HG03432 (cell line): ENCODE data around the gene AGAP1.

Experiments
- ATAC-seq: cut with Tn5 transposase; IDR thresholded peaks from one replicate; pipeline ENCODE4 v1.9.1; 2021; ENCODE audit warnings: mild to moderate bottlenecking, moderate library complexity; ENCODE audit not compliant: unreplicated experiment

The AGAP1 gene

DNA sequence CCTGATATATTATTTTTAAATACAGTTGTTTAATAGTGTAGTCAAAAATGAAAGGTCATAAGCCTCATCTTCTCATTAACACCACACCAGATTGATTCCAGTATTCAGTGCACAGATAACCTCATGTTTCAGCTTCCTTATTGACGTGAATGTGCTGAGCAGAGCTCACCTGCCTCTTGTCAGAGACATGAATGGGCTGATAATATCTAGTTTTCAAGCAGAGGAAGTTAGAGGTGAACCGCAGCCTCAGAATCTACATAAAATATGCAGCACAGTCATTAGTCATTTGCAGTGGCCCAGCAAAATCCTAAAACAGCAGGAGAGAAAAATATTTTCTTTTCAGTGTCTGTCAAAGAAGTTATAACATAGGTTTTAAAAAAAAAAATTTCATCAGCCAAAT, 458.1 kb downstream of the AGAP1 start:
- ATAC-seq, result no peak

DNA sequence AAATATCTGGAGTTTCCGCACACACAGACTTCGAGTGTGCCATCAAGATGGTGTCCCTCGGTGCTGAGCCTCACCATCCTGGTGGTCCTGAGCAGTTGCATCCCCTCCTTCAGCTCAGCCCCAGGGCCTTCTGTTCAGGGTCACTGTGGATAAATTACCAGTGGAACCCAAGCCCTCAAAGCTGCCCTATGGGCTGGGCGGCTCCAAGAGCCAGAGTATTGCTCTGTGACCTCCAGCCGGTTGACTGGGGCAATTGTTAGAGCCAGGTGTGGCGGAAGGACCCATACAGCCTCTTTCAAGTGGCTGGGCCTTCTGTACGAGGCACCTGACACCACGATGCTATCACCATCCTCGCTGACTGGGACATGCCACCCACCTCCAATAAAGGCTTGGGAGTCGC, 458.9 kb downstream of the AGAP1 start:
- no peak for ATAC-seq

DNA sequence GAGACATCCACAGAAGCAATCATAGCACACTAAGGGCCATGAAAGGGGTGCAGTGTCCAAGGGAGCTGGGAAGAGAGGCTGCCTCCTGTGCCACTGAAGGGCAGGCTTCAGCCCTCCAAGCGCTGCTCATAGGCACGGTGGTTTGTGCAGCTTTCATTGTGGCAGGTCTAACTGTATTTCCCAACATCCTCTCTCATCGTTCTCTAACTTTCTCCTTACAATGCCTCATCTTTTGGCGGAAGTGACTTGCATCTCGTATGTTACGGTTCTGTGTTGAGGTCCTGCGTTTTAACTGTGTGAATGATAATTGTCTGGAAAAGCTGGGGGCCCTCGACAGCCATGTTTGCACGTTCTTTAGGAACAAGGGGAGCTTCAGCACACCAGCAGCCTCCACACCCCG, 460.4 kb downstream of the AGAP1 start:
- ATAC-seq, result no peak

DNA sequence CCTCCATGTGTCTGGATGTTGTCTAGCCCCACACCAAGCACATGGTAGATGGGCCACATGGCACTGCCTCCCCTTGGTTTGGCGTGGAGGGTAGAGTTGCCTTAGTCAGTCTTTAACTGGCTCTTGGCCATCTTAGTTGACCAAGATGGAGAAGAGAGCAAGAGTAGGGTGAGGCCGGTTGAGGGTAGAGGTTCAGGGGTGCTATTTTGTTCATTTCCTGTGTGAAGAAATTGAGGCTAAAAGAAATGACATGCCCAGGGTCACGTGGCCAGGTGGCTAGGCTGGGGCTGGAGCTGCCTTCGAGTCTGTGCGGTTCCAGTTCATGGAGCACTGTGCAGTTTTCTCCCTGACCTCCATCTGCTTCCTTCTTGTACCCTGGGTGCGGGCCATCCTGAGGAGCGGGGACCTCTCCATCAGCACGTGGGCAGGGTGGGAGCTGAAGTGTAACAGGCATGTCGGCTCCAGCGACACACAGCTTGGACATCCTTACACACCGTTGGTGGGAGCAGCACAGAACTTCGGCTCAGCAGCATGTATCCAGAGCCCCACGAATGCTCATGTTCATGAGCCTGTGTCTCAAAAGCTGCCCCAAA, 461.1 kb downstream of the AGAP1 start:
- no peak for ATAC-seq

DNA sequence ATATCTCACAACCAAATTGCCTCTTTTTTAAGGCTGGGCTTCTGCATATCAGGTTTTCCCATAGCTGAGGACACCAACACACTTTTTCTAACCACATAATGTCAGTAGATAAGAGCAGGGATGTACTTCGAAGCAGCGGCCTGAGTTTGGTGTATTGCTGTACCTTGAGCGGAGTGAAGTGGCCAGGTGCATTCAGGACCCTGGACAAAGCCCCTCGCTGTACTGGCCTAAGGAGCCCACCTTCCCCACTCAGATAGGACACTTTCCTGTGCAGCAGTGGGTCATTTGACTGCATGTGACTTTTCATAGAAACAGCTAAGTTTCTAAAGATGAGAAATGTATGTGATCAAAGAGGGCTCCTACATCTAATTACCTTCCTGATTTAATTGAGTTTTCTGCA, 461.8 kb downstream of the AGAP1 start:
- no peak for ATAC-seq

DNA sequence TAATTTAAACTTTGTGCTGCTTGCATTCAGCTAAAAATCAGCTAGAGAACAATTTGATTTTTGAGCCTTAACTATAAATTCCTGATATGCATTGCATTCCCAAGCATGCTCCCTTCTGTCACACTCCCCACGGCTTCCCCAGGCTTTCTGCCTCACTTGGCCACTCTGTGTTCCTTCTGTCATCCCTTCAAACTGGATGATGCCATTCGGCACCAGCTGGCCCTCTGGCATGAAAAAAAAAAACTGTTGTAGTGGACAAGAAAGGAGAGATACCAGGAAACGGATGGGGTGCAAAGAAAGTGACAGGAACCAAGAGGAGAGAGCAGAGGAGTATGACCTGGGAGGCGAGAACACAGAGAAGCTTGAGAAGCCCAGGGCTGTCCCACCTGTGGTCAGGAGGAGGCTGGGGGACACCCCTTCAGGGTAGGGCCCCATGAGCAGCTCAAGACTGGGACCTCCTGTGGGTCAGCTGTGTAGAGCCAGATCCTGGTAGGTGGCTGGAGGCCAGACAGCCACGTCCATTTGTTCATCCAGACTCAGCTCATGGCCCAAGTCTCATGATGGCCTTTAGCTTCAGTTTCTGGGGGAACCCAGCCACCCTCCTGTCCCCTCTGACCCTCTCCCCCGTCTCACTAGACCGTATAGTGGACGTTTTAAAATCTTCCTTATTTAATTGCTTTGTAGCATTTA, 462.6 kb downstream of the AGAP1 start:
- no peak for ATAC-seq

DNA sequence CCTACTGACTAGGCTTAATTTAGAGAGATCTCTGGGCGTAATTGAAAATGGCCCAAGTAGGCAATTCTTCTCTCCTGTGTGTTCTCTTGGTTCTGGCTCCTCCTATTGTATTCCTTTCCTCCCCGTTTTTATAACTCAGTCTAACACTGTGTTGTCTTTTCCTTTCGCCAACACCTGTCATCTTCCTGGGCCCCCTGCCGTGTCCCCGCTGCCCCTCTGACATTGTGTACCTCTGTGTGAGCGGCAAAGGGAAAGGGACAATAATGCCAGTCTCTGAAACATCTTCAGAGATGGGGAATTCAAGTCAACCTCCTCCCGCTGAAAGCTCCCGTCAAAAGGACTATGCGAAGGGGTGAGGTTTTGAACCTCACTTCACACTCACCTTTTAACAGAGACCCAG, 463.4 kb downstream of the AGAP1 start:
- no peak for ATAC-seq

DNA sequence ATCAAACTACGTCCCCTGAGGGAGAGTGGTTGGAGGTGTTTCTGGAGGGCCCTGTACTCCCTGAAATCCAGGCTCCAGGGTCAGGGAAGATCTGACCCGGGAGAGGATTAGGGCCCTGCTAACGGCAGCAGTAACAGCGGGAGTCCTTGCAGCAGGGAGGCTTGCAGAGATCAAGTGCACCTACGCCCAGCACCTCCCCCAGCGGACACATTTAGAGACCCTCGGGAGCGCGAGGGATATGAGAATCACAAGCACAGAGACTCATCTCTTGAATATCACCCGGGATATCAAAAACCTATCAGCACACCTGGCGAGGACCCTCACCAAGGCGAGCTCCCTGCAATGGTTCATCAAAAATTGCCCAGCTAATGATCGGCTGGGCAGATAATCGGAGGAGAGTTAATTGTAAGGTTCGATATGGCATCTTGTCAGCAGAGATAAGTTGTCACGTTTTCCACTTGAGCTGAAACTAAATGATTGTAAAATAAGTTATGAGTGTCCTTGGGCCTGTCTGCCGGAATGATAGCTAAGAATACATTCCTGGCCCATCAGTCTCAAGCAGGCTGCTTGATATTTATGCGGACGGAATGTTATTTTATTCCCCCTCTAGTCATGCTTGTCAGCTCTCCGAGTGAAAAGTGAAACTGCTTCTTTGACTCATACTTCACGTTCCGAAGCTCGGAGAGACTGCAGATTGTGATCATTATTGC, 464.5 kb downstream of the AGAP1 start:
- ATAC-seq, result no peak

DNA sequence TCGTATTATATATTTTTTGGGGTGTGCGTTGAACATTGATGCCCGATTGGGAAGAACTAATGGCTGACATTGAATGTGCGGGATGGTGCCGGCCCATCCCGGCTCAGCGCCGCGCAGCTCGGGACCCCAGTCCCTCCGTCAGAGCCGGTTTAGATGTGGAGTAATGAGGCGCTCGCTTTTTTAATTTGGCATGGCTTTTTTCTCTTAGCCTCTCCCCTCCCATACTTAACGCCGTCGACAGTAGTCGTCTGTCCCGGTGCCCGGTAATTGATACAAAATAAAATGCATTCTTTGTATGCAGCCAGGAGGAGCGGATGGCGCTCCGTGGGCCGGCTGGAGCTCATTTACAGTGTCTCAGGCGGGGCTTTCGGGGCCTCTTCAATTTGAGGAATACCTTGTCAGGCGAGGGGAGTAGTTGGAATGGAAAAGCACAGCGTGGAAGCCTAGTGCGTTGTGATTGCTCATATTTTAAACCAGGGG, 465.1 kb downstream of the AGAP1 start:
- ATAC-seq, result no peak

DNA sequence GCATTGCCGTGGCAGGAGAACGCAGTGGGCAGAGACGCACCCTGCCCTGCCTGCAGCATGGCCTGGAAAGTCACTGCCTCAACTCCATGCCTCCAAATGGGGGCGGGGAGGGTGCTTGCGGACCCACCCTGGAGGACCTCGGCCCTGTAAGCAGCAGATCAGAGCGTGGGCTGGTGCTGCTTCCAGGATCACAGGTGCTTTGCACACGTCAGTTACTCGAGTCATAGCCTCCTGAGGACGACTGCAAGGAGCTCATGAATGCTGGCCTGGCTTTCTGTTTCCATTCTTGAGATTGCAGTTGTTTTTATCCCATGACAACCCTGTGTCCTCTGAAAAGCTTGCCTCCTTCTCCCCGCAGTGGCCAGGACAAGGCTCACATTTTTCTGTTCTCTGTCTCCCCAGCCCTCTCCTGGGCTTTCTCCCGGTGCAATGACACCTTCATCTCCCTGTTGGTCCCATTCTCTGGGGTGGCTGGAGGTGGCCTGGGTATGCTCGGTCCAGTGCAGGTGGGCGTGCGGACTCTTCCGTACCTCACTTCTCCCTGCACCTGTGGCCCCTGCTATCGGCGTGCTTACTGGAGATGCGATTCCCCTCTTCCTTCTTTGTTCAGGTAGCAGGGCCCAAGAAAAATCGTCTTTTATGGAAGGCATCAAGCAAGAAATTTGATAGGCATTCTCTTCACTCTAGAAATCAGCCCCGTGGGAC, 466.3 kb downstream of the AGAP1 start:
- ATAC-seq, result no peak

DNA sequence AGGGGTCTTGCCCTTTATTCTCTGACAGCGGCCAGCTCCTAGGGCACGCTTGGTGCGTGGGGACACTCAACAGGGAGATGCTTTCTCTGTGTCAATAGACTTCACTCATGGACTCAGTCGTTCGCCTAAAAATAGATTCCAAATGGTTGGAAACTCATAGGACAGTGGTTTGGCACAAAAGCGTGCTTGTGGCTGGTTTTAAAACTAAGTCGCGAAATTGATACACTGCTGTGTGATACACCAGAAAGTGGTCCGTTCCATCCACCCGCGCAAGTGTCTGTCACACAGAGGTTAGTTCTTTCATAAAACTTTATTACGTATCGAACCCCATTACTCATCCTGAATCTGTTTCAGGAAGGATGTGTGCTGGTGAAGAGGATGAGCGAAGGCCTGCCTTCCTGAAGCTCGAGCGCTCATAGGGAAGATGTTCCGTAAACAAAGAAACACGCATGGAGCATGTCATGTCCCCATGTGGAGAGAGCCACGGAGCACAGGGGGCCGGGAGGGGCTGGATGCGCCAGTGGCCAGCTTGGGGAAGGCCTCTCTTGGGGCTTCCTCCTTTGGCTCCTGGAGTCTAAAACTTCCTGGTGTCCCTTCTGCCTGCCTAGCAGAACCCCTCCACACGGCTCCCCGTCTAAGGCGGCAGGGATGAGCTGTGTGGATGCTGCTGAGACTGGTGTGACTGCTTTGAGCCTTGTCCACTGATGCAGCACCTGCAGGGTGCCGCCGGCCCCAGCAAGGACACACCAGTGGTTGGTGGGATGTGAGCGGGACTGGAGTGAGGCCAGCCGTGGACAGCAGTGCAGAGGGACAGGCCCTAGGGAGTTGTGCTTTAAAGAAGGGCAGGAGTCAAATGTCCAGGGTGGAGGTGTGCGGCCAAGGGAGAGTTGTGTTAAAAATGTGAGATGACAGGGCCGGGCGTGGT, 467.1 kb downstream of the AGAP1 start:
- no peak for ATAC-seq

DNA sequence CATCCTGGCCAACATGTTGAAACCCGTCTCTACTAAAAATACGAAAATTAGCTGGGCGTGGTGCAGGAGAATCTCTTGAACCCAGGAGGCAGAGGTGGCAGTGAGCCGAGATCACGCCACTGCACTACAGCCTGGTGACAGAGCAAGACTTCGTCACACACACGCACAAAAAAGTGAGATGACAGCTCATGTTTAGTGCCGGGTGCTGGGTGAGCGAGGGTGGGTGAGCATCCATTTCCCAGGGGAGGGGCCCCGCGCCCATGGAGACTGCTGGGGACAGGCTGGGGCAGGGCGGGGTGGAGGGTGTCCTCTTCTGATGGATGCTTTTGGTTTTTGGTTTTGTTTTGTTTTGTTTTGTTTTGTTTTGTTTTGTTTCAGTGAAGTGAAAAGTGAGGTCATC, 467.9 kb downstream of the AGAP1 start:
- ATAC-seq, result no peak

DNA sequence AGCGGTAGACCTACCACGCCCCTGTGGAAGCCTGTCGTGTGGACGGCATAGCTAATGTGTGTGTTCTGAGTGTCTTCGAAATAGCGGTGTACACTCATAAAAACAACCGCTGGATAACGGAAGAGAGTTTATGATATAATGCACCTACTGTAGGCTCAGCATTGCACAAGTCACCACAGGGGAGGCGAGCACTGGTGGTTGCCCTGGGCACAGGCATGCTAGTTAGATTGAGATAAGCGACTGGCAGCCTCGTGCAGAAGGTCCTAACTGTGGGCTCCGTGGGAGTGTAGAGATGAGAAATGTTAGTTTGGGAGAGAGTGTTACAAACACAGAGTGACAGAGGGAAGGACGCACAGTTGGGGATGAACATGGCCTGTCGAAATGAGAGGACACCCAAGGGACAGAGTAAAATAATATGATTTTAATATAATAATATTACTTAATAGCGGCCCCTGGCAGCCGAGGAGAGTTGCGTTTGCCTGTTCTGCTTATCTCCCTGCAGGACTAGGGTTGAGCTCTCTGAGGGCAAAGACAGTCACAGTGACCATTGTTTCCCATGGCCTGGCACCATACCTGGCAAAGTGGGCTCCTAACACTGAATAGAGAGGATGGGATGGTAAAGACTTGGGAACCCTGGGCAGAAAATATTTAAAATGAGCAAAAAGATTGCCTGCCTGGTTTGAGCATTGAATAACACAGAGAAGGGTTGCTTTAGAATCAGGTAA, 470.2 kb downstream of the AGAP1 start:
- ATAC-seq, result no peak

DNA sequence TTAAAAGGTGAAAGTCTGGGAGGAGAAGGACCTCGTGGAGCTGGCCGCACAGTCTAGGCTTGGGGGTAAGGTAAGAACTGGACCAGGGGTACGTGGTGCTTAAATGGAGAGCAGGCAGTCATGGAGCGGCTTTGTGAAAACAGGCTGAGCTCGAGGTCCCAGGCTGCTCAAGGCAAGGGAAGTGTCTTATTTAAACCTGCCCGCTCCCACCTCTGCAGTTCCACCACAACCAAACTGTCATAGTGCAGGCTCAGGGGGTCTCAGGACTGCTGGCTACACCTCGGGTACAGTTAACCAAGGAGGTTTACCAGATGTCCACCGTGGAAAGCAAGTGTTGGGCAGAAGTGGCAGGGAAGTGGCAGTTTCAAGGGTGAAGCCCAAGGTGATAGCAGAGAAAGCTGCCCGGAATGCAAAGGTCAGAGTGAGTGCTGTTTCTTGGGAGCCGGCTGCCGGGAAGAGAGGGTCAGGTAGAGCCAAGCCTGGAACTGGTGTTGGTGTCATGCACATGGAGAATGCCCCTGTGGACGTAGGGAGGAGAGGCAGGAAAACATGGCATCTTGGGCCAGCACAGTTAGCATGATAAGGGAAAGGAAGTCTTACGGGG, 471.0 kb downstream of the AGAP1 start:
- no peak for ATAC-seq

DNA sequence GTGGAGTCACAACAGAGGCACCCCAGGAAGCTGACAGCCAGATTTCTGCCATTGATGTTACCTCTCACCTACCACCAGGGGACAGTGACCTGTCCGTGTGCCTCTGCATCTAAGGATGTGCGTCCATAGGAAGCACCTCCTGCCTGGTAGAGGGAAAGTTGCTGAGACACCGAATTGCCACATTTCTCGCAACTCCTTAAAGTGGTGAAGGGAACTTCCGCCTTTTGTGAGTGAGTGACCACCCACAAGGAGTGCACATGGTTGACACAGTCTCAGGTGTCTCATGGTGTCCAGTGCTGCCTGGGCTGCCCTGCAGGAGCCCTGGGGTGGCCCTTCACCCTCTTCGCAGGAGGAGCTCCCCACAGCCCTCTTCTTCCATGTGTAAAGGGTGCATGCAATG, 472.6 kb downstream of the AGAP1 start:
- ATAC-seq, result no peak

DNA sequence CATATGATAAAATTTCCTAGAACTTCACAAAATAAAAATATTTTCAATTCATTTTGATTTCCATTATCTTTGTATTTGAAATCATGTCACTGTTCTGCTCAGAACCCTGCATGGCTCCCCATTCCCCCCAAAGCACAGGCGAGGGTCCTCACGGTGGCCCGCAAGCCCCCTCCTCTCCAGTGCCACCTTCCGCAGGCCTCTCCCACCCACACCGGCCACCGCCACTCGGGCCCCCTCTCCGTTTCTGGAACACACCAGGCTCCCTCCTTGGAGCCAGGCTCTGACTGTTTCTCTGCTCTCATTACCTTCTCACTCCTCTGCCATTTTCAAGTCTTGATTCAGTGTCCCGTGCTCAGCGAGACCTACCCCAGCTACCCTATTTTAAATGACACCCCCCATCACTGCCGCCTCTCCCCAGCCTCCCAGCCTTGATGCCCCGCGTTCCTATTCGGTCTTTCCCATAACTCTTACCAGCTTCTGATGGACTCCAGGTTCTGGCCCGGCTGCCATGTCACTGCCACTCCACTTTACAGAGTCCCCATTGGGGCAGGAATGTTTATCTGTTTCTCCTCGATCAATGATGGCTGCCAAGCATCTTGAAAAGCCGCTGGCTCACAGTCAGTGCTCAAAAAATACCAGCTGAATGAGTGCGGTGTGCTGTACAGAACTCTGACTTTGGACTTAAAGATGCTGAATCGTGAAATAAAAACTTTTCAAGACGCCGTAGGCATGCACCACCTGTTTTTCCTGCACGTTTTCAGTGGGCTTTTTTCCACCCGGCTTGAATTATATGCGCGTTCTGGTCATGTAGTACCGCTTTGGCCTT, 473.3 kb downstream of the AGAP1 start:
- ATAC-seq, result no peak

DNA sequence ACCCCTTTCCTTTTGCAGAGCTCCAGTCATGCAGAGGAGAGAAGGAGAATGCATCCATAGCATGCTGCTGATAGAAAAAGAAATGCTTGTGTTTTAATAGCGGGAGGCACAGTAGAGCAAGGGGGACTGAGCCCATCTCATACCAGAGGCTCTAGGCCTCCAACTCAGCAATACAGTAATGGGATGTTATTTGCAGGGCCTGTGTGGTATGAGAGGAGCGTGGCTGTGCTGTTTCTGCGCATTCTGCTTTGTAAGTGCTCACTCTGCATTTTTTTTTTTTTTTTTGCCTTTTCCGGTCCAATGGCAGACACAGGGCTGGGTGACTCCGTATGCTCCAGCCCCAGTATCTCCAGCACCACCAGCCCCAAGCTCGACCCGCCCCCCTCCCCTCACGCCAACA, 474.3 kb downstream of the AGAP1 start:
- no peak for ATAC-seq

DNA sequence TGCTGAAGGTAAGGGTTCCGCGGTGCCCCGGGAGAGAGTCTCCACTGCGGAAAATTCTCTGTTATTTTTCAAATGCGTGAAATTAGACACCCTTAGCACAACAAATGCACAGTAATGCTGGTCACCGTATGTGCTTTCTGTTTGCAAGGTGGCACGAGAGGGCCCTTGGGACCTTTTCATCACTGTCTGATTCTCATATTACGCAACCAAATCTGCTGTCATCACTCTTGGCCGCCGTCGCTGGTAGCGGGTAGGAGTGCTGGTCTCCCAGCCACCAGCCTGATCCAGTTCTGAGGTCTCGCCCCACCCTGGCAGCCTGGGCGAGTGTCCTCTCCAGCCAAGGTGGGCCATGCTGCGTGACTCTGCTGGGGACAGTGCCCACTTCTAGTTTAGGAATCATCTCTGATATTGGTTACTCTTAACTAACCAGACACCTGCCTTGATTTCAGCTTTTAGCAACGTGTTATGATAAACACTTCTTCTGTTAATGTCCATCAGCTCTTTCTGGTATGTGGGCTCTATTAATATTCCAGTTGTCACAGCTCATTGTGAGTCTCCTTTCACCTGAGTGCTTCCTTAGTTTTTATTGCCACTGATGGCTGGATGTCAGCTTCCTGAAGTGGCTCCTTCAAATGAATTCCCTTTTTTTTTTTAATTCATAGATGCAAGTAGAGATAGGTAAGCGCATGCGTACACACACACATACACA, 474.9 kb downstream of the AGAP1 start:
- ATAC-seq, result no peak
